GM21529 (cell line): ENCODE measurements around the gene CARD11.
"Not testable (repeated sequence)": the region's sequence is repeated elsewhere in the genome, so short reads cannot be mapped to it uniquely, and the experiment has no call there.

Source experiments
- ATAC-seq: cut with Tn5 transposase; IDR thresholded peaks from one replicate; pipeline ENCODE4 v1.9.1; 2021; ENCODE audit not compliant: unreplicated experiment

Gene CARD11

DNA sequence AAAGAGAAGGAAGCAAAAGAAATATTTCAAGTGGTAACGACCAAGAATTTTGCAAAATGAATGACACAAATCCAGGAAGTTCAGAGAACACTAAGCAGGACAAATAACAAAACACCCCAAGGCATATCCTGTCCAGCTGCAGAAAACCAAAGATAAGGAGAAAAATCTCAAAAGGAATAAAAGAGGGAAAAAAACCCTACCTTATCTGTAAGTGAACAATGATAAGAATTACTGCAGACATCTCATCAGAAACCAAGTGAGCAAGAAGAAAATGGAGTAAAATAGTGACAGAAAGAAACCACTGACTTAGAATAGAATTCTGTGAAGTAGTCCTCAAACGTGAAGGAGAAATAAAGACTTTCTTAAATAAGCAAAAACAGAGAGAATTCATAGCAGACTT is 21.8 kb downstream of the CARD11 start:
- no peak for ATAC-seq

DNA sequence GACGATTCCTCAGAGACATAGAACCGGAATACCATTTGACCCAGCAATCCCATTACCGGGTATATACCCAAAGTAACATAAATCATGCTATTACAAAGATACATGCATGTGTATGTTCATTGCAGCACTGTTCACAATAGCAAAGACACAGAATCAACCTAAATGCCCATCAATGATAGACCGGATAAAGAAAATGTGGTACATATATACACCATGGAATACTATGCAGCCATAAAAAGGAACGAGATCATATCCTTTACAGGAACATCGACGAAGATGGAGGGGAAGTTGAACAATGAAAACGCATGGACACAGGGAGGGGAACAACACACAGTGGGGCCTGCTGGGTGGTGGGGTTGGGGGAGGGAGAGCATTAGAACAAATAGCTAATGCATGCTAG is 22.4 kb downstream of the CARD11 start:
- not testable (repeated sequence) for ATAC-seq

DNA sequence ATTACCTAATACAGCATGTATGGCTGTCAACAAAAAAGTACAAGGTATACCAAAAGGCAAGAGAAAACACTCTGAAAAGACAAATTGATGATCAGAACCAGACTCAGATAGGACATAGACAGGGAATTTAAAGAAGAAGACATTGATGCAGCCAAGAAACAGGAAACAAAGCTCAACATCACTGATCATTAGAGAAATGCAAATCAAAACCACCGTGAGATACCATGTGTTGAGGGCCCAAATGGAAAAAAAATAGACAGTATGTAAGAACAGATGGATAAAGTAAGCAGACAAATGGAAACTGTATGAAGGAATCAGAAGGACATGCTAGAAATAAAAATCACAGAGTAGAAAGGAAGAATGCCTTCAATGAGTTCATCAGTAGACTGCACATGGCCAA is 23.3 kb downstream of the CARD11 start:
- ATAC-seq = no peak

DNA sequence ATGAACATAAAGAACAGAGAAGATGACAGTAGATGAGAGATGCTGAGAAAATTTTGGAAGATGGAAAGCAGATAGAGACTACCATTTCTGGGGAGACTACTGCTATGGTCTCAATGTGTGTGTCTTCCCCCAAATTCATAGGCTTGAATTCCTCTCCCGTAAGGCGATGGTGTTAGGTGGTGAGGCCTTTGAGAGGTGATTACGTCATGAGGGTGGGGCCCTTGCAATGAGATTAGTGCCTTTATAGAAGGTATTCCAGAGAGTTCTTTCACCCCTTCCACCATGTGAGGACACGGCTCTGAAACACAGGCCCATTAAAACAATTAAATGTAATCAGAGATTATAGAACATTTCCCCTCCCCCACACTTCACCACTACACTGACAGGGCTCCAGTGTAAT is 23.9 kb downstream of the CARD11 start:
- ATAC-seq = no peak

DNA sequence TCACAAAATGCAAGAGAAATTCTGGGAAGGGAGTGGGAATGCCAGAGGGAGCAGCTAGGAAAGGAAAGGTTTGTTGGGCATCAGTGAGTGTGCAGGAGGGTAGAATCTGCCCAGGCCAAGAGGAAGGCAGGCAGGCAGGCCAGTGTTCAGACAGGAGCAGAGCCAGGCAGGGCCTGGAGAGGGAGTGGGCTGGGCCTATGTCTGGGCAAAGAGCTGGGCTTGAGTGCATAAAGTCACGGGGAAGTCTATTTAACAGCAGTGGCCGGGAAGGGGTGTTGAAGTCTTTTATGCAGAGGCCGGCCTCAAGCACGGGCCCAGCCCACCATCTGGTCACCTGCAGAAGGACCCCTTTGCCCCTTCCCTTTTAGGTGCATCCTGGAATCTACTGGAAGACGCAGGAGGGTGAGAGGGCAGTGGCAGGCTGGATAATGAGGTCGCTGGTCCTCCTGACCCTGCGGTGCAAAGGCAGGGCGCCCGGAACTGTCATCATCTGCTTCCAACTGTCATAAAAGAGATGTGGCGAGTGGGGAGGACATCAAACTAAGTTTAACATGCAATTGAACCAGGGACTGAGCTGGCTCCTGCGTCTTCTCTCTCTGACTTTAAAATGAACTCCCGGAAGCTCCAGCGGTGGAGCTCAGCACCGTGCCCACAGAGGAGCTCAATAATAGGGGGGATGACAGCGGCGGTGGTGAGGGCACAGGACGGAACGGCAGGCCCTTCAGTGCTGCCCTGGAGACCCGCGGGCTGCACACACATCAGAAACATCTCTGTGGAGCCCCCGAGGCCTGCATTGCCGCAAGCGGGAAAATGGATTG is 29.5 kb downstream of the CARD11 start:
- no peak for ATAC-seq

DNA sequence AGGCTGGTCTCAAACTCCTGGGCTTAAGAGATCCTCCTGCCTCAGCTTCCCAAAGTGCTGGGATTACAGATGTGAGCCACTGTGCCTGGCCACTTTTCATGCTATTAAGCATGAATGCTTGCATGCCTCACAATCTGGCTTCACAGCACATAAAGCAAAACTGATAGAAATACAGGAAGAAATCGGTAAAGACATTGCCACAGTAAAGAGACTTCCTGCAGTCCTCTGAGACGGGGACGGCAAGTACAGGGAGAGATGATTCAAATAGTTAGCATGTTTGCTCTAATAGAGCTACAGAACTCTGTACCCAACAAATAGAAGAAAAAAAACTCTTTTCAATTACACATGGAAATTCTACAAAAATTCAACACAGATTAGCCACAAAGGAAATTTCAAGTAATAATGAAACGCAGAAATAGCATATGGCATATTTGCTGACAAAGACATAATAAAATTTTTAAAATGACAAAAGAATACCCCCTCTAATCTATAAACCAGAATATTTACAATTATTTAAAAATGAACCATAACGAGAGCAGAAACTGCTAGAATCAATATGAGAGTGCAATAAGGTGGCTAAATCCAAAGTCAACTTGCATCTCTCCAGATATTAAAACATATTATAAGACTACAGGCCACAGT is 32.3 kb downstream of the CARD11 start:
- no peak for ATAC-seq

DNA sequence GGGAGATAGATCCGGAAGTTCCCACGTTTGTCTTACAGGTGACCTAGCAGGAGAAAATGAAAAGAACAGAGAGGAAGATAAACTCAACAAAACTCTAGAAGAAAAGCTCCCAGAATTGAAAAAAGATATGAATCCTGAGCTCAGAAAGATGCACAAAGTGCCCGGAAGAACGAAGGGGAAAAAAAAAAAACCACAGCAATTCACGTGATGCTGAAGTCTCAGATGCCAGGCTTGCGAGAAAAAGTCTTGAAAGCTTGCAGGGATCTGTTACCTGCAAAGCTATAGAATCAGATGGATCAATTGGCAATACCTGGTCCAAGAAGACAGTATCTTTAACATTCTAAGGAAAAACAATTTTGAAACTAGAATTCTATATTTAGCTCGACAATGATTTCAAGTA is 33.5 kb downstream of the CARD11 start:
- no peak for ATAC-seq

DNA sequence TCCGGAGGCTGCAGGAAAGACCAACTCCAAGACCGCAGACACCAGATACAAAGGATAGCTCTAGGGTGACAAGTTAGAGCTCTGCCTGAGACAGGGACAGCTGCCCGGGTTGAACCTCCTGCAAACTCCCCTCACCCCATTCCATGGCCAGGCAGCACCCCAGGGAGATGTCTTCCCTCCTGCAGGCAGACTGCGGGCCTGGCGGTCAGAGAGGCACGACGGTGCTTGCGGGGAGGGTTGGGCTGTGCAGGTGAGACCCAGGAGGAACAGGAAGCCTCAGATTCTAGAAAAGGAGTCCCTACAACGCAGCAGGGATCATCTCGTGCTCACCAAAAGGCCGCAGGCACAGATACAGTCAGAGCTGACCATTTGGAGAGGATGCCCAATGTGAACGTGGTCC is 34.6 kb downstream of the CARD11 start:
- ATAC-seq = no peak

DNA sequence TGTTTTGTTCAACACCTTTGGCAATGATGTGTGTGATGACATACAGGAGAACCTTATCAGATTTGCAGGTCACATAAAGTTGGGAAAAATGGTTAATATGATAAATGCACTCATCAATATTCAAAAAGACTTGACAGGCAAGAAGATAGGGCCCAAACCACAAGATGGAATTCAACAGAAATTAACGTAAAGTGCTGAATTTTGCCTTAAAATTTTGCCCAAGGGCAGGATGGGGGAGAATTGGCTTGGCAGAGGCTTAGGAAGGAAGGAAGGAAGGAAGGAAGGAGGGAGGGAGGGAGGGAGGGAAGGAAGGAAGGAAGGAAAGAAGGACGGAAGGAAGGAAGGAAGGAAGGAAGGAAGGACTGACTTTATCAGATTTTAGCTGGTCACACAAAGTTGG is 35.3 kb downstream of the CARD11 start:
- no peak for ATAC-seq

DNA sequence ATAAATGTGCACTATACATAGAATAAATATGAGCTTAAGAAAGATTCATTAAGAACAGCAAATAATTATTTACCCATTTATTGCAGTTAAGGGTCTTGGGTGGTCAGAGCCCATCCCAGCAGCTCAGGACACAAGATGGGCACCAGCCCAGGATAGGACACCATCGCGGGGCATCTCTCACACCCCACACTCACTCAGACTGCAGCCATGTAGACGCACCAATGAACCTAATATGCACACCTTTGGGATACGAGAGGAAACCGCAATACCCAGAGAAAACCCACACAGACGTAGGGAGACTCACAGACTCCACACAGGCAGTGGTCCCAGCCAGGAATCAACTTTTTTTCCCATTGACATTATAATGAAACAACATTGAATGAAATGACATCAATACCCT is 36.0 kb downstream of the CARD11 start:
- ATAC-seq = no peak

DNA sequence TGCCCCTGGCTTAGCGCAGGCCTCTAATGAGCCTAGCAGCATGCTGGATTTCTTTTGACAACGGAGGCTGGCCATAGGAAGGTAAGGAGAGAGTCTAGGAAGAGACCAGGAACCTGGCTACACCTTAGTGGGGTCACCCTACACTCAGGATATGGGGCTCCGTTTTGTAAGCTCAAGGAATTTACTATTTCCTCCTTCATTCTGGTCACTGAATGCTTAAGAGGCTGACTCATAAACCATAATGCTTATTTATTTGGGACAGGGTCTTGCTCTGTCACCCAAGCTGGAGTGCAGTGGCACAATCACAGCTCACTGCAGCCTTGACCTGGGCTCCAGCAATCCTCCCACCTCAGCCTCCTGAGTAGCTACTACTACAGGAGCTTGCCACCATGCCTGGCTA is 38.4 kb downstream of the CARD11 start:
- ATAC-seq = no peak

DNA sequence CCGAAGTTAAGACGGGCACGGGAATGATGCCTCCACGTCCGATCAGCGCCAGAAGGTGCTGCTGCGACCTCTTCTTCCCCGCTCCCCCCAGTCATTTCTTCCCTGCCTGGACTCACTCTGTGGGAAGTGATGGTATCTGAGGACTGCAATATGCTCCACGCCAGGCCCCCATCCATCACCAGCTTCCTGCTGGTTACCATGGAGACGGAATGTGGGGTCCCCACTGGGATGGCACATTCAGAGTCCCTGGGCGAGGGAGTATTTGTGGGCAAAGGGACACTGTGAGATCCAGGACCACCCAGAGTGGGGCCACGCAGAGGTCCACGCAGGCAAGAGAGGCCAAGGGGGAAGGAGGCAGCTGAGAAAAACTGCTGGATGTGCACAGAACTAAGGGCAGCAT is 39.7 kb downstream of the CARD11 start:
- no peak for ATAC-seq

DNA sequence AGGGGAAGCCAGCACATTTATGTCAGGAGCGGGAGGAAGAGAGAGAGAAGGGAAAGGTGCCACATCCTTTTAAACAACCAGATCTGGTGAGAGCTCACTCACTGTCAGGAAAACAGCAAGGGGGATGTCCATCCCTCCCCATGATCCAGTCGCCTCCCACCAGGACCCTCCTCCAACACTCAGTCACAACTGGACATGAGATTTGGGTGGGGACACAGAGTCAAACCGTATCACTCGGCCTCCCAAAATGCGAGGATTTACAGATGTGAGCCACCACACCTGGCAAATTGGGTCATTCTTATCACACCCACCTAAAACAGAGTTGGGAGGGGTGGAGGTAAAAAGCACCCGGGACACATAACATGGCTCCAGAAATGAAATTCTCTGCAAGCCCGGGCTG is 41.0 kb downstream of the CARD11 start:
- no peak for ATAC-seq

DNA sequence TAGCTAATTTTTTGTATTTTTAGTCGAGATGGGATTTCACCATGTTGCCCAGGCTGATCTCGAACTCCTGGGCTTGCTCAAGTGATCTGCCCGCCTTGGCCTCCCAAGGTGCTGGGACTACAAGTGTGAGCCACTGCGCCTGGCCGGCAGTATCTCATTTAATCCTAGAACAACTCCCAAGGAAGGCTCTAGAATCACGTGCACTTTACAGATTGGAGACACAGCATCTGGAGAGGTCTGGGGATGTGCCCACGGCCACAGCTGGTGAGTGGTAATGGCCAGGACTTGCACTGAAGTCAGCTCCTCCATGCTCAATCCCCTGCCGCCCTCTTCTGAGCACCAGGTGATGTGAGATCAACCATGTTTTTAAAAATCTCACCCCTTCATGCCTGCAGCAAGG is 43.1 kb downstream of the CARD11 start:
- ATAC-seq = no peak

DNA sequence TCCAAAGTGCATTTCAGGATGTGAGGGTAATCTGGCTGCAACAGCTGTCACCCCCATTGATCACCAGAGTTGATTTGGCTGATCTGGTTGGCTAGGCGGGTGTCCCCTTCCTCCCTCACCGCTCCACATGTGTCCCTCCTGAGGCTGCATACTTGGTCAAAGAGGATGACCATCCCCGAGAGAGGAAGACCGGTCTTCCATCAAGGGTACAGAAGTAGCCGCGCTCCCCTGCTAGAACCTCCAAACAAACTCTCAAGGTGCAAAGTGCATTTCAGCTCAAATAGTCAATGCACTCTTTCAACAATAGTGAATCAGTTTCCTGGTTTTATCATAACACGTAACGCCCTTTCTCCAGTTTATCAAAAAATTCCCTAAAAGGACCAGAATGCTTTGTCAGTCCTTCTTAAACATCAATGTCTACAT is 44.6 kb downstream of the CARD11 start:
- no peak for ATAC-seq

DNA sequence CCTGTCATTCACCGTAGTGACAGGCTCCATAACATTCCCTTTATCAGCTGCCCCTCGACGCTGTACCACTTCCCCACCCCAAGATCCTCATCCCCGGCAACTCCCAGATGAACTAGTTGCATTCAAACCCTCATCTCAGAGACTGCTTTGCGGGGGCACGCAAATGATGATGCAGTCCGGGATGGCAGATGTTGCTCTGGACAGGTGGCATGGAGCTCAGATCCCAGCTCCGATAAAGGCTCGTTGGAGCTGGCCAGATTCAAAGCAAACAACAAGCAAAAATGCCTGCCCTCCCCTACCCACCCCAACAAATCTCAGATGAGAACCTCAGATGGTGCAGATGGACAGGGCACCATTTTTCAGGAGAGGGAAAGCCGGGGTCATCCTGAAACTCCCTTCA is 46.7 kb downstream of the CARD11 start:
- ATAC-seq = no peak

DNA sequence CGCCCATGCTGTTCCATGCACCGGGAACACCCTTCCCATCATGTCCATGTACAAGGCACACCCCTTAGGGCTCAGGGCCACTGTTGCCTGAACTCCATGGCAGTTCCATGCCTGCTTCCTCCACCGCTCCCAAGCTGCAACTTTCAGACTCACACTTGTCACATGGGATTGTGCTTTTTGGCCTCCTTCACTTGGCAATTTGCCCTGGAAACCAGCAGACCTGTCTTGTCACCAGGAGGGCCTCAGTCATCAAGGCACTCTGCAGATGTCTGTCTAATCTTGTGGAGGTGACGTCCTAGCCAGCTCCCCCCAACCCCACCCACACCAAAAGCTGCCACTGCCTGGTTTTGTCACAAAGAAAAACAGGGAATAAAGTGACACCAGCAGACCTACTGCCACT is 47.5 kb downstream of the CARD11 start:
- ATAC-seq = no peak

DNA sequence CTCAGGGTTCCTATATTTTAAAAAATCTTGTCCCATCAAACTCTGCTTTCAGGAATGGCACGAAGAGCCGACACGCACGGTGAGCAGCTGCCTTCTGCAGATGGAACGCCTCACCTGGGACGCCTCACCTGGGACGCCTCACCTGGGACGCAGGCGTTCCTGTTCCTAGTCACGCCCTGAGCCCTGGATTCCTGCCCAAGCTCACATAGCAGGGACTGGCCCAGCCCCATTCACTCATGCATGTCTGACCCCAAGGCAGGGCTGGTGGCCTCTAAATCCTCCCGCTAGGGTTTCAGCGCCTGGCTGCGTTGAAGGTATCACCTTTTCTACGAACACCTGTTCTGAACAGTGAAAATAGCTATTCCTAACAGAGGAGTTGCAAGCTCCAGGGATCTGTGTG is 49.8 kb downstream of the CARD11 start:
- no peak for ATAC-seq

DNA sequence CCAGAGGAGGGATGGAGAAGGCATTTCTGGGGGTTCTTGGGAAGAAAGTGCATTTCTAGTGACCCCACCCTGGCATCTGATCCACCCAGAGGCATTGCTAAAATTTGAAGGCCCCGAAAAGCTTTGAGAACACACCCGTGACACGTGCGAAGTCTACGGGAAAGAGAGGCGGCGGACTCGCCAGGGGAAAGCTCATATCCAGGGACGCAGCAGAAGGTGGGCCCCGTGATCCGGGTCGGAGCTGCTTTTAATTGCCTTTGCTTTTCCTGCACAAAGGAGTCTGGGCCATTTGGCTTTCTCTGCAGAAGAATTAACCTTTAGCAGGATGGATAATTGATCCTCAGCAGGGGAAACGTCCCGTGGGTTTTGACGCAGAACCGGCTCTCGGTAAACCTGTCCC is 50.3 kb downstream of the CARD11 start:
- ATAC-seq = no peak

DNA sequence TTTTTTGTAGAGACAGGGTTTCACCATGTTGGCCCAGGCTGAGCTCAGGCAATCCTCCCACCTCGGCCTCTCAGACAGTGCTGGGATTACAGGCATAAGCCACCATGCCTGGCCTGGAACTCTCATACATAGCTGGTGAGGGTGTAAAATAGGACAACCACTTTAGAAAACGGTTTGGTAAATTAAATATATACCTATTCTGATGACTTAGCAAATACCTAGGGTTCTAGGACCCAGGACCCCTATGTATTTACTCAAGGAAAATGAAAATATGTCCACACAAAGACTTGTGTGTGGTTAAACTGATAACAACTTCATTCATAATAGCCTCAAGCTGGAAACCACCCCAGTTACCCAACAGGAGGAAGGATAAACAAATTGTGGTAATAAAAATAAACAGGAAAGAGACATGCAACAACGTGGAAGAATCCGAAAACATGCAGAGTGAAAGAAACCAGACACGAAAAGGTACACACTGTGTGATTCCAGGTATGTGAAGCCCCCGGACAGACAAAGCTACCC is 52.7 kb downstream of the CARD11 start:
- ATAC-seq = no peak

DNA sequence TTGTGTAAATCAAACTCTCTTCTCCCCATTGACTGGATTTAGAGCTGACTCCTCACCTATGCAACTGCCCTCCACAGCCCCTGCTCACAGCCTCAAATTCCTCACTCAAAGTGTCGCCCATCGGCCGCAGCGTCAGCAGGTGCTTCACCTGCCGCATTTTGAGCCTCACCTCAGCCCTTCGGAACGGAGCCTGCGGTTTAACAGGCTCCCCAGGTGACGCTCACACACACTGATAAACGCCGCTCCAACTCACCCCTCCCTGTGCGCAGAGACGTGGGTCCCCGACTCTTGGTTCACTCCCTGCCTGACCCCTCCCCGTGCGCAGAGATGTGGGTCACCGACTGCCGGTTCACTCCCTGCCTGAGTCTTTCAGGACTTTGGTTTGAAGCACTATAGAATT is 57.1 kb downstream of the CARD11 start:
- ATAC-seq = no peak

DNA sequence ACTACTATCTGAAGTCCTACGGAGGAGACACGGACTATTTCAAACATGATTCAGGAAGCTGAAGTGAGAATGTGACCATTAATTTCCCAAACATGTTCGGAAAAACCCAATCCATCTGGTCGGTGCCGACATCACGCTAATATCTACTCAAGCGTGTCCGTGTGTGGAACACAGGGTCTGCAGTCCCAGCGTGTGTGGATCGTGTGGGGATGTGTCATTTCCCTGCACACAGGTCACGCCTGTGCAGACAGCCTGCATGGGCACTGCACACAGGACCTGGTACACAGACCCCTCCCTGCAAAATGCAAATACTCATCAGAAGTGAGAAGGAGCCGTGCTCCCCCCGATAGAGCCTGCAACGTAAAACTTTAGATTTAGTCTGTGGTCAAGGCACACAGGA is 57.8 kb downstream of the CARD11 start:
- no peak for ATAC-seq

DNA sequence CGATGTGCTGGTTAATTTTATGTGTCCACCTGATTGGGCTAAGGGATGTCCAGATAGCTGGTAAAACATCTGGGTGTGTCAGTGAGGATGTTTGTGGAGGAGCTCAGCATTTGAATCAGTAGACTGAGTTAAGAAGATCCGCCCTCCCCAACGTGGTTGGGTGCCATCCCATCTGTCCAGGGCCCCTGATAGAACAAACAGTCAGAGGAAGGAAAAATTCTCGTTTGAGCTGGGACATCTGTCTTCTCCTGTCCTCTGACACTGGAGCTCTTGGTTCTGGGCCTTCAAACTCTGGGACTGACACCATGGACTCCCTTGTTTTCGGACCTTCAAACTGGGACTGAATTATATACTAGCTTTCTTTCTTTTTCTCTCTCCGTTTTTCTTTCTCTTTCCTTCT is 59.6 kb downstream of the CARD11 start:
- ATAC-seq = no peak
